ENCODE measurements around the gene KCTD7.
"Not testable (repeated sequence)": the region's sequence is repeated elsewhere in the genome, so short reads cannot be mapped to it uniquely, and the experiment has no call there.

KCTD7 gene

GRCh38 chr7:66655113-66655806 is 26.6 kb downstream of the KCTD7 start:
- DNase-seq: peak; percentile 54

GRCh38 chr7:66655826-66656485 is 27.3 kb downstream of the KCTD7 start:
- DNase-seq: peak; percentile 54

- no peak for DNase-seq
These were observed 29.1 kb downstream of the KCTD7 start for GRCh38 chr7:66657798-66658197.

GRCh38 chr7:66662646-66663264 is 34.1 kb downstream of the KCTD7 start:
- no peak for DNase-seq

GRCh38 chr7:66664590-66665293 is 36.1 kb downstream of the KCTD7 start:
- DNase-seq: no peak

- no peak for DNase-seq
These were observed 37.8 kb downstream of the KCTD7 start for GRCh38 chr7:66666313-66666952.

GRCh38 chr7:66667023-66667728 is 38.5 kb downstream of the KCTD7 start:
- DNase-seq: no peak

- no peak for DNase-seq
These were observed 39.4 kb downstream of the KCTD7 start for GRCh38 chr7:66668112-66668511.

GRCh38 chr7:66668677-66669076 is 40.0 kb downstream of the KCTD7 start:
- no peak for DNase-seq

GRCh38 chr7:66669088-66669487 is 40.4 kb downstream of the KCTD7 start:
- no peak for DNase-seq

GRCh38 chr7:66669496-66669895 is 40.8 kb downstream of the KCTD7 start:
- no peak for DNase-seq

GRCh38 chr7:66671034-66671433 is 42.4 kb downstream of the KCTD7 start:
- no peak for DNase-seq

GRCh38 chr7:66671486-66671885 is 42.8 kb downstream of the KCTD7 start:
- not testable (repeated sequence) for DNase-seq

- not testable (repeated sequence) for DNase-seq
These were observed 43.9 kb downstream of the KCTD7 start for GRCh38 chr7:66672432-66673123.

GRCh38 chr7:66673124-66673640 is 44.5 kb downstream of the KCTD7 start:
- peak; percentile 9 for DNase-seq

GRCh38 chr7:66679633-66680244 is 51.1 kb downstream of the KCTD7 start:
- DNase-seq: no peak

GRCh38 chr7:66681491-66682349 is 53.0 kb downstream of the KCTD7 start:
- peak; percentile 93 for DNase-seq

GRCh38 chr7:66682350-66683093 is 53.8 kb downstream of the KCTD7 start:
- DNase-seq: peak; percentile 39

- peak; percentile 36 for DNase-seq
These were observed 54.6 kb downstream of the KCTD7 start for GRCh38 chr7:66683094-66683769.
